HG02610 (cell line): ENCODE measurements around the gene FBXO31.
"Not testable (repeated sequence)": the region's sequence is repeated elsewhere in the genome, so short reads cannot be mapped to it uniquely, and the experiment has no call there.

Experiments
- ATAC-seq: cut with Tn5 transposase; IDR thresholded peaks from one replicate; pipeline ENCODE4 v1.9.1; 2021; ENCODE audit warnings: mild to moderate bottlenecking, moderate library complexity; ENCODE audit not compliant: unreplicated experiment

FBXO31 gene

GRCh38 chr16:87344931-87345631 is 38.5 kb downstream of the FBXO31 start:
- no peak for ATAC-seq

- ATAC-seq: no peak
Measured at GRCh38 chr16:87344165-87344930, 39.2 kb downstream of the FBXO31 start.

- no peak for ATAC-seq
Measured at GRCh38 chr16:87343753-87344050, 39.9 kb downstream of the FBXO31 start.

- ATAC-seq: no peak
Measured at GRCh38 chr16:87342978-87343752, 40.4 kb downstream of the FBXO31 start.

- ATAC-seq: no peak
Measured at GRCh38 chr16:87342504-87342903, 41.1 kb downstream of the FBXO31 start.

- ATAC-seq: no peak
Measured at GRCh38 chr16:87340198-87340597, 43.4 kb downstream of the FBXO31 start.

GRCh38 chr16:87339724-87340105 is 43.9 kb downstream of the FBXO31 start:
- not testable (repeated sequence) for ATAC-seq

- no peak for ATAC-seq
Measured at GRCh38 chr16:87339086-87339723, 44.4 kb downstream of the FBXO31 start.

GRCh38 chr16:87338155-87338765 is 45.3 kb downstream of the FBXO31 start:
- no peak for ATAC-seq

GRCh38 chr16:87337262-87337771 is 46.3 kb downstream of the FBXO31 start:
- no peak for ATAC-seq

GRCh38 chr16:87336434-87337240 is 46.9 kb downstream of the FBXO31 start:
- no peak for ATAC-seq

GRCh38 chr16:87335625-87336433 is 47.7 kb downstream of the FBXO31 start:
- no peak for ATAC-seq

- no peak for ATAC-seq
Measured at GRCh38 chr16:87334651-87335624, 48.6 kb downstream of the FBXO31 start.

GRCh38 chr16:87333581-87334331 is 49.8 kb downstream of the FBXO31 start:
- no peak for ATAC-seq

GRCh38 chr16:87333101-87333500 is 50.5 kb downstream of the FBXO31 start:
- no peak for ATAC-seq

GRCh38 chr16:87332150-87332549 is 51.4 kb downstream of the FBXO31 start:
- ATAC-seq: no peak

- no peak for ATAC-seq
Measured at GRCh38 chr16:87331241-87331801, 52.3 kb downstream of the FBXO31 start.
